Umbilical cord (tissue), 2 donors: ENCODE results near the gene IGDCC3. TPM values are rescaled to one million over a fixed set of nuclear protein-coding genes. Genes with fewer than 3 reads are reported as not detected.

Experiments used
- DNase-seq: peaks from one replicate; pipeline ENCODE4 v3.0.0-alpha.2; 2015; ENCODE audit warnings: low spot score
- total RNA-seq: library from RNA; depleted of rRNA; stranded (reverse); fragments of >200 nt; gene quantifications from one replicate; pipeline ENCODE4 v1.2.3, GENCODE V29; 2014; ENCODE audit warnings: low replicate concordance; ENCODE audit not compliant: insufficient read depth

IGDCC3 gene
- total RNA-seq, 1 donor from 2014 or later: 2.6 TPM

GRCh38 chr15:65388306-65389080 lies 10.7 kb upstream of the IGDCC3 start:
- no peak for DNase-seq

GRCh38 chr15:65386886-65387285 lies 9.1 kb upstream of the IGDCC3 start:
- DNase-seq: no peak

DNA sequence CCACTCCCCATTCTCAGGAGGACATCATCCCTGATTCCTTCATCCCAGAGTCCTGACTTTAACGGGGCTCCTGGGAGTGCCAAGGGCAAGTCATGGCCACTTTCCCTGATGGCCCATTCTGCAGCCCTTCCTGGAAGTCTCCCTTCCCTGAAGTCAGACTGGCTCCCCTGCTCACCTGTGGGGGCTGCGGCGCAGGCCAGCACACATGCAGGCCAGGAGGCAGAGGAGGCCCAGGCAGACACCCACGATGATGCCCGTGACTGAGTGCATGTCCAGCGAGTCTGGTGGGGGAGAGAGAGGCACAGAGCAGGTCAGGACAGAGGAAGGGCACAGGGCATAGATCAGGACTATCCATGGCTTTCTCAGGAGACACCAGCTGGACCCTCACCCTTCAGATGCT lies 8.6 kb upstream of the IGDCC3 start:
- no peak for DNase-seq

- DNase-seq: peak; percentile 79
Measured at GRCh38 chr15:65385870-65386258, 8.1 kb upstream of the IGDCC3 start.

DNA sequence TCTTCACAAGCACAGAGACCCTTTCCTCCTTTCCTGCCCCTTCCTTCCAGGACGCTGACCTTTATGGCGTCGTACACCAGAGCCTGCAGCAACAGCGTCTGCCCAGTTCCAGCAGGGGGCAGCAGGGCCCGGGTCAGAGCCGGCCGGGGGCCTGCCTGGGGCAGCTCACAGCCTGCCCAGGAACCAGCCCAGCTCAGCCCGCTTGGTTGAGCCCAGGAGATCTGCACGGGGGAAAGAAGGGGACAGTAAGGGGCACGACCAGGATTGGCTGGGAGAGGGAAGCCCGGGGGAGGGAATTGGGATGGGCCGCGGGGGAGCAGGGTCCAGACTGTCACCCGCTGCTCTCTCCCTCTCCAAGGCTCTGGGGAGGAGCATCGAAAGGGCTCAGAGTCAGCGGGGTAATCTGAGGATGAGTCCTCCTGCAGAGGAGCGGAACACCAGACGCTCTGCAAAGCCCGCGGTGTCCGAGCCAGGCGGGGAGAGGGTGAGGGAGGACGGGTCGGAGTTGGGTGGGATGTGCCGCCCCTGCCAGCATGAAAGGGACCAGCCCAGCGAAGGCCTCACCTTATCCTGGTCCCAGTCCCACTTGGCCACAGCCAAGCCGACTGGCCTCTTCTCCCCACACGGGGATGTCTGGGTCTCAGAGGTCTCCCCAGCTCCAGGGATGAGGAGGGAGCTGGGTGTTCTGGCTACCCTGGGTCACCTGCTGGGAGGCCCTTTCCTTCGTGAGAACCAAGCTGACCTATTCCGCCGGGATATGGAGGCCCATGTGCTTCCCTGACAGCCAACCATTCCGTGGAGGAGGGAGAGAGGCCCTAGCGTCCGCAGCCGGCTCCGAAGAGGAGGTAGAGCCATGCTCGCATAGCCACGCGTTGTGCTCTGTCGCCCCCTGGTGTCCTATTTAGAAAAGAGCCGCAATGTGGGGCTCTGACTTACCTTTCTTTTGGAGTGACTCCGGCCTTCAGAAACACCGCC lies 7.4 kb upstream of the IGDCC3 start:
- DNase-seq: peak; percentile 94

DNA sequence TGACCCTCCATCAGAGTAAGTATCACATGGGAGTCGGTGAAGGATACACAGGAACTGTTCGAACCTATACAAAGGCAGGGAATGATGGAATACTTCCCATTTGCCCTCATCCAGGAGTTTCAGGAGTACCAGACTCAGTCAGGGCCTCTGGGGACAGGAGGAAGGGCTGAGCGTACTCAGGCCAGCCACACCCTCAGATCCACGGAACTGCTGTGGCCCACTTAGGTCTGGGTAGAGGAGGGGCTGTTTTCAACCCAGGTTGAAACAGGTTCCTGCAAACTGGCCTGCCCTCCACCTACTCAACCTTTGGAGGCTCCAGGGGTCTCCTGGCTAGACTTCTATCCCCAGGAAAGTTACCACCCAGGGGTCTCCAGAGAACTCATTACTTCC lies 6.7 kb upstream of the IGDCC3 start:
- DNase-seq: no peak

- no peak for DNase-seq
Measured at GRCh38 chr15:65383991-65384390, 6.2 kb upstream of the IGDCC3 start.

DNA sequence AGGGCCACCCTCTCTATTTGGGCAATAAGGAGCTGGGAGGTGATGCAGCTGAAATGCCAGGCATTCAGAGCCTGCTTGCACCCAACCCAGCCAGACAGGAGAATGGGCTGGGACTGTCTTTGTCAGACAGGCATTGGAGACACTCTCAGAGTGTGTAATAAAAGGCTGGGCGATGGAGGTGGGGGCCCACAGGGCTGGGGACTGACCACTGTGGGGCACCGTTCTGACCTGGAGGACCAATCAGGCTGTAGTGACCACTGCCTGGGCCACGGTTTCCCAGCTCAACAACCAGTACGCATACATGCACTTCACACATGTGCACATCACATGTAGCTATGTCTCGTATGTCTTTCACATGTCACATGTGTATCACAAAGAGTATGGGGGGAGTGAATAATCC lies 5.7 kb upstream of the IGDCC3 start:
- DNase-seq: no peak

DNA sequence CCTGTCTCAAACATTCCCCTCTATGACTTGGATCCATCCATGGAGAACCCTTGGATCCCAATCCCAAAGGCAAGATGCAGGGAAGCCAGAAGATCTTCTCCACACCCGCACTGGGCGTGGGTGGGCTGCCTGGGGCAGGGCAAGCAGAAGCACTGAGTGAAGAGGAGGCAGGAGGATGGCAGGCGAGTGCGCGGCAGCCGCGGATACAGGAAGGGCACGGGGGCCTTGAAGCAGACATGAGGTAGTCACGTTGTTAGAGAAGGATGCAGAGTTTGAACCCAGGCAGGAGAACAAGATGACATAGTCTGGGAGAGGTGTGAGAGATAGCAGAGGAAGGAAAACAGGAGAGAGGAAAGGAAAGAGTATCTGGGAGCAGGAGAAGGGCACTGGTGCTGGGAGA lies 5.1 kb upstream of the IGDCC3 start:
- DNase-seq: no peak

- no peak for DNase-seq
Measured at GRCh38 chr15:65382146-65382491, 4.3 kb upstream of the IGDCC3 start.

DNA sequence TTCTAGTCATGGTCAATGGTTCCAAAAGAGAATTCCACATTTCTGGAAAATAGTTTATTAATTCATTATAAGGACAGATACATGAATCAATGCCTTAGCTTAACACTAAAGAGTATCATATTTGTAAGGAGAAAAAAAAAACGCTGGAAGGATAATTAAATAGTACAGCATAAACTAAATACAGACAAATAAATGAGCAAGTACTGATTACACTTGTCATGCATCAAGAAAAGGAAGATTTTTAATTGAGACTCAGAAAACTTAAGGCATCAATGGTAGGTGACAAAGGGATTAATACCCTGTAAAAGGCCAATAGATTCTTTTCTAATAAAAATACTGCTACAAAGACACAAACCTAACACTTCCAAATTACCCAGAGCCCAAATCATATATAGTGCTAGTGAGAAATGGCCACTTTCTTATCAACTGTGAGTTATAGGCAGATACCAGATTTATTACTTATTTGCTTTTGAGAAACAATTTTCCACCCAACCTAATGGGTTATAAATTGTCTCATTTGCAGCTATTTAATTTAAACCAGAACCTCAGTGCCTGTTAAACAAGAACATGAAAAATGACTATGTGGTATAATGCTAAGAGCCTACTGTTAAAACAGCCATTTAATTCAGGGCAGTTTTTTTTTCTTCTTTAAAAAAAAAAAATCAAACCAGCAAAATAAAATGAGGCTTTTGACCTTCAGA lies 3.8 kb upstream of the IGDCC3 start:
- no peak for DNase-seq

DNA sequence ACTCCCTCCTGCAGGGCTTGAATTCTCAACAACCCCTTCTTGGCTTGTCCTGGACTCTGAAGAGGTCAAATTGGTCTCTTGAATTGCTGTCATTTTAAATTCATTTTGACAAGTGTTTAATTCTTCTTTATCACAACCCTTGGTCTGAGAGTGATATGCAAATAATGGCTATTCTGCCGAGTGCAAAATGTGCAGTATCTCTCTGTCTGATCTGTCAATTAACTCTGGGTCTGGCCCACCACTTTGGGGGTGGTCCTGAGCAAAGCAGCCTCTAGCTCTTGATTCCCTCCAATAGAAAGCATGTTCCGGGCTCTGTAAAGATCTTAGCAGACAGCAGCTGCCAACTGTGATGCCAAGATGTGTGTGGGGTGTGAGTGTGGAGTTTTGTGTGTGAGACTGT lies 2.2 kb upstream of the IGDCC3 start:
- no peak for DNase-seq

DNA sequence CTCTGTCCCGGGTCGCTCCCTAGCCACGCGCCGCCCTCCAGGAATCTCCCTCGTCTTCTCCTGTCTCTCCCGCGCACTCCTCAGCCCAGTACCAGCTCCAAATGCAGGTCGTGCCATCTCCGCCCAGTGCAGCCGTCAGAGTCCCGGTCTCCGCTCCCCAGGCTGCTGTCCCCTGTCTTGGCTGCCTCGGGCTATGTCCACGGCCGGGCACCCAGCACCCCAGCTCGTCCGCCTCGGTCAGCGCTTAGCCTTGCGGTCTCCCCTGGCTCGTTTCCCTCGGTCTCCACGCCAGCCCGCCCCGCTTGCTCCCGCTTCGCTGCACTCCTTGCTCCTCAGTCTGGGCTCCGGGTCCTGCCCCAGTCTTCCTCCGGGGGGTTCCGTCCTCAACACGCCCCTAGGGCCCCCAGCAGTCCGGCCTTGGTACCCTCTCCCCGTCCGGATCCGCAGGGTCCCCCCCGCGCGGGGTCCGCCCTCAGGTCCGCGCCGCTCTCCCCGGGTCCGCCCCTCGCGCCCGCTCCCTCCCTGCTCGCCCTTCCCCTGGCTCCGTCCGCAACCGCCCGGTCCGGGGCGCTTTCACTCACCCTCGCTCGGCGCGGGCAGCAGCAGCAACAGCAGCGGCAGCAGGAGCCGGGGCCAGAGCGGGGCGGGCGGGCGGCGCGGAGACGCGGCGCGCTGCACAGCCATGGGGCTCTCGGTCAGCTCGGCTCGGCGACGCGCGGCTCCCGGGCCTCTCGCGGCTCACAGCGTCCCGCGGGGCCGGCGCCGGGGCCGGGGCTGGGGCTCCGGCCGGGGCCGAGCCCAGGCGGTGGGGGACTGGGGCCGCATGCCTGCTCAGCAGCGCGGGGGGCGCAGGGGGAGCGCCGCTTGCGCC lies 462 bp downstream of the IGDCC3 start:
- DNase-seq: peak; percentile 65

DNA sequence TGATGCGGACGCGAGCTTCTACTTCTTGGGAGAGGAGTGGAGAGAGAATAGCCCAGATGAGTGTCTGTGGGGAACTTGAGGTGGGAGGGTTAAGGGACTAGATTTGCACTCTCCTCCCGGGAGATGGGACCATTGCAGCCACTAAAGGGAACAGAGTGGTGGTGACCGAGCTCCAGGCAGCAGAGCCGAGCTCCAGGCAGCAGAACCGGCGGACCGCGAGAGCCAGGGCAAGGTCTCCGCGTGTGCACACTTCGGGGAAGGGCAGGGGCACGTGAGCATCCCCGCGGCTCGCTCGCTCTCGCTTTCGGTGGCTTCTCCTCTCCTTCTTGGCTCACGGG lies 1.1 kb downstream of the IGDCC3 start:
- no peak for DNase-seq

DNA sequence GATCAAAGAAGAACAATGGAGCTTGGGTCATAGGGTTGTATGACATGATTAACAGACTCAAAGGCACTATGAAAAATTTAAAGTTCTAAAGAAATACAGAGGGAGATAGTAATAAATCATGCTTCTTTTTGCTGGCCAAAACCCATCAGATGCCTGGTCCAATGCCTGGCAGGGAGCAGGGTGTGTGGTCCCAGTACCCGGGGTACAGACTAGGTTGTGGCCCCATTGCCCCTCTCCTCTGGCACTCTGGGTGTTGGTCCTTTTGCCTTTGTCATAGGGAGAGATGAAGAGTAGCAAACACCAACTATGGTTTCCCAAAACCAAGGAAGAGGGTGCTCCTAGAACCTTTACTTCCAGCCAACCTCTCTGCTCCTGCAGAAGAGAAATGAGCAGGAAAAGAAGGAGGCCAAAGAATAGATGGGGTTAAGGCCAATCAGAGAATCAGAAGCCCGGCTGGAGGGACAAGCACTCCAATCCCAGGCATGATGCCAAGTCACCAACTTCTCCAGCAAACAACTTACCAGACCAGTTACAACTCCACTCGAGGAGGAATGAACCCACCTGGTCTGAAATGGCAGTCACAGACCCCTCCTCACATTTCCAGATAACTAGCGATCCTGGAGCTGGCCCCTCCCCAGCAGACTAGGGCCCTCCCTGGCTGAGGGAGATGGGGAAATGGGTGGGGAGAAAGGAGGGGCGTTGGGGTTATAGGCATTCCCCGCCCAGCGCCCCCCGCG lies 1.8 kb downstream of the IGDCC3 start:
- peak; percentile 16 for DNase-seq

DNA sequence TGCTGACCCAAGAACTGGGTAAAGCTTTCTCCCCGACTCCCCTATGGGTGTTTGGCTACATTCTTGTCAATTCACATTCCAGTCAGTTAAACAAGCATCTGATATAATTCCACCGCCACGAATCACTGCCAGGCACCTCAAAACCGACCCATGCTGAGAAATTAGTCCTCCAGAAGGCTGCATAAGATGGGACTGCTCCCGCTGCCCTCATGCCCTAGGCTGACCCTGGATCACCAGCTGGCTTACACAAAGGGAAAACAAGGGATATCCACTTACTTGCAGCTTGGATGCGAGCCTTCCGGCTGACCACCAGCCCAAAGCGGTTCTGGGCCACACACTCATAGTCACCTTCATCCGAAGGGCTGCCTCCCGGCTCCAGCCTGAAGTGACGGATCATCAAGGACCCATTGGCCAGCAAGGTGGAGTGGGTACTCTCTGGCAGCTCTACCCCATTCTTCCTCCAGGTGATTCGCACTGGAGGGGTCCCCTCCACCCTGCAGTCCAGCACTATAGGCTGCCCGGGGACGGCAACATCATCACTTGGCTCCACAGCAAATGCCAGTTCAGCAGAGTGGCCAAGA lies 2.9 kb downstream of the IGDCC3 start:
- DNase-seq: no peak

- DNase-seq: no peak
Measured at GRCh38 chr15:65374334-65374733, 3.5 kb downstream of the IGDCC3 start.

DNA sequence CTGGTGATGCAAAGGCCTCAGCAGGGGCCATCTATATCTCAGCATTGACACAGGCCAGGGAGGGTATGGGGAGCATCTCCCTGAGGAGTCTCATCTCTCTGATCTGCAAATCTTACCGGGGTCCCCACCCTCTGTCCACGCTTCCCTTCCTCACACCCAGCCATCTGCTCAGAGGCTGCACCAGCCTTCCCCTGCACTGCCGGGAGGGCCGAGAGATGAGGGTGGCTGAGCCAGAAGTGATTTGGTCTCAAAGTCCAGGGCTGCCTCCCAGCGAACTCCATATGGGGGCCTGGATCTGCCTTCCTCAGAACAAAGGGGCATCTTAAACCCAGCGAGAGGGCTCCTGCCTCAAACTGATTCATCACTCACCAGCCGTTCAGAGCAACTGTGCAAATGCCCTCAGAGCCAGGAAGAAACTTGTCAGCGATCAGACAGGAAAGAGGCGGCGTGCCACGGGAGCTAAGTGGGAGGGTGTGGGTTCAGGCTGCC lies 4.6 kb downstream of the IGDCC3 start:
- peak; percentile 36 for DNase-seq

GRCh38 chr15:65372787-65373067 lies 5.1 kb downstream of the IGDCC3 start:
- DNase-seq: no peak
